SK-N-SH treated with all-trans-retinoic acid at 6 μM for 48 hours (cell line): Measurements from ENCODE around the gene DMD.

Source experiments
- ATAC-seq: fragments of 200-7000 bp; cut with Tn5 transposase; 3 replicates; pipeline ENCODE4 v1.9.1; 2020; ENCODE audit warnings: mild to moderate bottlenecking, moderate library complexity
- ARNTL ChIP-seq: fragments of 450-650 bp; formaldehyde crosslinking; IDR thresholded peaks from 2 replicates; pipeline ENCODE4 v1.5.0; 2020; ENCODE audit warnings: low read depth, mild to moderate bottlenecking, moderate library complexity, borderline replicate concordance
- BACH2 ChIP-seq: fragments of 250-450 bp; sonication (Bioruptor Pico); IDR thresholded peaks from 2 replicates; pipeline ENCODE4 v1.9.0; 2021; ENCODE audit warnings: mild to moderate bottlenecking, borderline replicate concordance
- CREB5 ChIP-seq: fragments of 250-450 bp; sonication (Bioruptor Pico); IDR thresholded peaks from 2 replicates; pipeline ENCODE4 v1.5.1; 2020; ENCODE audit warnings: low read depth, mild to moderate bottlenecking, moderate library complexity
- CSRNP3 ChIP-seq: fragments of 250-450 bp; sonication (Bioruptor Pico); IDR thresholded peaks from 2 replicates; pipeline ENCODE4 v1.5.1; 2021; ENCODE audit warnings: mild to moderate bottlenecking, moderate library complexity
- ESRRG ChIP-seq: fragments of 250-450 bp; sonication (Bioruptor Pico); IDR thresholded peaks from 2 replicates; pipeline ENCODE4 v1.6.1; 2021; ENCODE audit warnings: mild to moderate bottlenecking
- GLIS3 ChIP-seq: fragments of 250-450 bp; sonication (Bioruptor Pico); IDR thresholded peaks from 2 replicates; pipeline ENCODE4 v1.5.0; 2020; ENCODE audit warnings: mild to moderate bottlenecking, moderate library complexity
- ISL1 ChIP-seq: fragments of 250-450 bp; sonication (Bioruptor Pico); IDR thresholded peaks from 2 replicates; pipeline ENCODE4 v2.1.2; 2022; ENCODE audit warnings: mild to moderate bottlenecking, moderate library complexity
- OSR1 ChIP-seq: fragments of 250-450 bp; sonication (Bioruptor Pico); IDR thresholded peaks from 2 replicates; pipeline ENCODE4 v1.8.0; 2022; ENCODE audit warnings: moderate library complexity, mild to moderate bottlenecking, inconsistent platforms
- PATZ1 ChIP-seq: fragments of 250-450 bp; sonication (Bioruptor Pico); IDR thresholded peaks from 2 replicates; pipeline ENCODE4 v1.8.0; 2020; ENCODE audit warnings: mild to moderate bottlenecking, moderate library complexity, borderline replicate concordance
- POU6F1 ChIP-seq: fragments of 250-450 bp; sonication (Bioruptor Pico); IDR thresholded peaks from 2 replicates; pipeline ENCODE4 v1.8.0; 2021; ENCODE audit warnings: low read depth, mild to moderate bottlenecking, moderate library complexity, borderline replicate concordance
- PPARA ChIP-seq: fragments of 250-450 bp; sonication (Bioruptor Pico); IDR thresholded peaks from 2 replicates; pipeline ENCODE4 v1.5.0; 2020; ENCODE audit warnings: mild to moderate bottlenecking, borderline replicate concordance
- RARB ChIP-seq: fragments of 250-450 bp; sonication (Bioruptor Pico); IDR thresholded peaks from 2 replicates; pipeline ENCODE4 v1.8.0; 2021; ENCODE audit warnings: mild to moderate bottlenecking, moderate library complexity
- SNAI2 ChIP-seq: fragments of 250-450 bp; sonication (Bioruptor Pico); IDR thresholded peaks from 2 replicates; pipeline ENCODE4 v1.5.0; 2020; ENCODE audit warnings: mild to moderate bottlenecking, moderate library complexity
- TCF4 ChIP-seq: fragments of 250-450 bp; sonication (Bioruptor Pico); IDR thresholded peaks from 2 replicates; pipeline ENCODE4 v1.8.0; 2021; ENCODE audit warnings: mild to moderate bottlenecking, moderate library complexity, borderline replicate concordance
- TOX ChIP-seq: fragments of 250-450 bp; sonication (Bioruptor Pico); IDR thresholded peaks from 2 replicates; pipeline ENCODE4 v1.8.0; 2021; ENCODE audit warnings: mild to moderate bottlenecking, moderate library complexity, borderline replicate concordance
- TSHZ2 ChIP-seq: fragments of 250-450 bp; sonication (Bioruptor Pico); IDR thresholded peaks from 2 replicates; pipeline ENCODE4 v1.5.0; 2020; ENCODE audit warnings: mild to moderate bottlenecking, moderate library complexity
- ZC3H10 ChIP-seq: fragments of 250-450 bp; sonication (Bioruptor Pico); IDR thresholded peaks from 2 replicates; pipeline ENCODE4 v1.5.1; 2021; ENCODE audit warnings: mild to moderate bottlenecking, moderate library complexity
- ZFP3 ChIP-seq: fragments of 250-450 bp; sonication (Bioruptor Pico); IDR thresholded peaks from 2 replicates; pipeline ENCODE4 v1.5.0; 2020; ENCODE audit warnings: mild to moderate bottlenecking, moderate library complexity
- ZNF565 ChIP-seq: fragments of 450-650 bp; formaldehyde crosslinking; conservative IDR thresholded peaks from 2 replicates; pipeline ENCODE4 v1.5.0; 2020; ENCODE audit warnings: low read depth, mild to moderate bottlenecking, moderate library complexity
- ZNF70 ChIP-seq: fragments of 450-650 bp; formaldehyde crosslinking; IDR thresholded peaks from 2 replicates; pipeline ENCODE4 v1.5.0; 2020; ENCODE audit warnings: mild to moderate bottlenecking, moderate library complexity
- ZNF8 ChIP-seq: fragments of 450-650 bp; formaldehyde crosslinking; IDR thresholded peaks from 2 replicates; pipeline ENCODE4 v1.5.0; 2020; ENCODE audit warnings: mild to moderate bottlenecking, moderate library complexity

The DMD gene

GRCh38 chrX:32448320-32448719, 763.0 kb downstream of the DMD start:
- 0 out of 3 replicates have a peak, but pooled peaks have one; percentile 38 for ATAC-seq
- no peak for TF ChIP-seq BACH2
- no peak for TF ChIP-seq ISL1
- no peak for TF ChIP-seq ESRRG (CRISPR knock-in tag)
- TF ChIP-seq OSR1 (CRISPR knock-in tag): no peak
- no peak for TF ChIP-seq TOX
- no peak for TF ChIP-seq CREB5
- TF ChIP-seq ZNF8: no peak
- no peak for TF ChIP-seq ZFP3 (CRISPR knock-in tag)
- no peak for TF ChIP-seq RARB (CRISPR knock-in tag)
- no peak for TF ChIP-seq ARNTL
- TF ChIP-seq TCF4: no peak
- no peak for TF ChIP-seq POU6F1 (CRISPR knock-in tag)
- no peak for TF ChIP-seq SNAI2
- no peak for TF ChIP-seq GLIS3
- no peak for TF ChIP-seq CSRNP3 (CRISPR knock-in tag)

- no peak for ATAC-seq
- no peak for TF ChIP-seq CREB5
- TF ChIP-seq BACH2: no peak
- no peak for TF ChIP-seq TCF4
- no peak for TF ChIP-seq SNAI2
- TF ChIP-seq ZNF565 (CRISPR knock-in tag): no peak
- TF ChIP-seq PPARA (CRISPR knock-in tag): no peak
- TF ChIP-seq CSRNP3 (CRISPR knock-in tag): no peak
- TF ChIP-seq ZNF70 (CRISPR knock-in tag): no peak
These were observed 763.7 kb downstream of the DMD start for GRCh38 chrX:32447640-32448039.

GRCh38 chrX:32443841-32444240, 767.5 kb downstream of the DMD start:
- ATAC-seq: no peak
- no peak for TF ChIP-seq OSR1 (CRISPR knock-in tag)

GRCh38 chrX:32421266-32421665, 790.1 kb downstream of the DMD start:
- no peak for ATAC-seq
- no peak for TF ChIP-seq RARB (CRISPR knock-in tag)
- no peak for TF ChIP-seq ISL1
- TF ChIP-seq TOX: no peak
- no peak for TF ChIP-seq CSRNP3 (CRISPR knock-in tag)
- no peak for TF ChIP-seq SNAI2
- no peak for TF ChIP-seq BACH2
- TF ChIP-seq ARNTL: no peak
- TF ChIP-seq TSHZ2: no peak
- TF ChIP-seq ZNF70 (CRISPR knock-in tag): no peak
- TF ChIP-seq ESRRG (CRISPR knock-in tag): no peak
- TF ChIP-seq ZNF565 (CRISPR knock-in tag): no peak
- TF ChIP-seq PATZ1: no peak
- no peak for TF ChIP-seq POU6F1 (CRISPR knock-in tag)
- TF ChIP-seq ZC3H10 (CRISPR knock-in tag): no peak
